GM12892 (cell line): ENCODE measurements around the gene INTU.

Experiments used
- POLR2A ChIP-seq: IDR thresholded peaks from 2 replicates; pipeline ENCODE4 v1.6.1; 2011; ENCODE audit warnings: low read depth, low read length, control low read depth
- POLR2AphosphoS5 ChIP-seq: IDR thresholded peaks from 2 replicates; pipeline ENCODE4 v1.6.1; 2011; ENCODE audit warnings: low read depth, low read length, control low read depth
- TAF1 ChIP-seq: IDR thresholded peaks from 2 replicates; pipeline ENCODE4 v1.6.1; 2011; ENCODE audit warnings: low read depth, mild to moderate bottlenecking, control low read depth, low read length, borderline replicate concordance

GRCh38 chr4:127748957-127749356 is 116.2 kb downstream of the INTU start:
- TF ChIP-seq POLR2A (no peak), TAF1 (no peak), POLR2AphosphoS5 (no peak)
